Stimulated activated naive CD8-positive, alpha-beta T cell treated with anti-CD3 and anti-CD28 coated beads, Interleukin-15, Interleukin-2, amounts not matched to agents 100 U/mL and 50 U/mL, for 24 hours (primary cell): ENCODE measurements around the gene SNRNP200.
"Not testable (repeated sequence)": the region's sequence is repeated elsewhere in the genome, so short reads cannot be mapped to it uniquely, and the experiment has no call there.

Experiments
- ATAC-seq: fragments of 150-1000 bp; cut with Tn5 transposase; one replicate; pipeline ENCODE4 v1.10.0; 2021
- DNase-seq: peaks from one replicate; pipeline ENCODE4 v3.0.0; 2021

SNRNP200 gene

GRCh38 chr2:96274355-96275056 is 30.8 kb downstream of the SNRNP200 start:
- ATAC-seq (no peak), DNase-seq (no peak)

- DNase-seq, result no peak
- no peak for ATAC-seq
These were observed 31.6 kb downstream of the SNRNP200 start for GRCh38 chr2:96273763-96274162.

DNA sequence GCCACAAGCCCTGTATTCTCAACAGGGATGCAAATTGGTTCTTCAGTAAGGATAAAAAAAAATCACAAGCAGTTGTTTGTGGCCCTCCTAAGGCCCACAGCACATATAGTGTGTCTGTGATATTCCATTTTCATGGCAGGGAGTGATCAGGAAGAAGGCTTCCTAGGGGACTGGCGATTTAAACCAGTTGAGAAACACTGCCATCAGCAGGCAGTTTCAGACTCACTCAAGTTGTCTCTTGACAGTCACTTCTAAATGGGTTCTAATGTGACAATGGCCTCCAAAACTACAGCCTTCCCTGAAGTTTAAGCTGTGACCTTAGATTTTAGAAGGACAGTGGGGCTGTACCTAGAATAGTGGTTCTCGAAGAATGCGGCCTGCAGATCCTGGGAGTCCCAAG is 33.4 kb downstream of the SNRNP200 start:
- no peak for ATAC-seq
- no peak for DNase-seq

DNA sequence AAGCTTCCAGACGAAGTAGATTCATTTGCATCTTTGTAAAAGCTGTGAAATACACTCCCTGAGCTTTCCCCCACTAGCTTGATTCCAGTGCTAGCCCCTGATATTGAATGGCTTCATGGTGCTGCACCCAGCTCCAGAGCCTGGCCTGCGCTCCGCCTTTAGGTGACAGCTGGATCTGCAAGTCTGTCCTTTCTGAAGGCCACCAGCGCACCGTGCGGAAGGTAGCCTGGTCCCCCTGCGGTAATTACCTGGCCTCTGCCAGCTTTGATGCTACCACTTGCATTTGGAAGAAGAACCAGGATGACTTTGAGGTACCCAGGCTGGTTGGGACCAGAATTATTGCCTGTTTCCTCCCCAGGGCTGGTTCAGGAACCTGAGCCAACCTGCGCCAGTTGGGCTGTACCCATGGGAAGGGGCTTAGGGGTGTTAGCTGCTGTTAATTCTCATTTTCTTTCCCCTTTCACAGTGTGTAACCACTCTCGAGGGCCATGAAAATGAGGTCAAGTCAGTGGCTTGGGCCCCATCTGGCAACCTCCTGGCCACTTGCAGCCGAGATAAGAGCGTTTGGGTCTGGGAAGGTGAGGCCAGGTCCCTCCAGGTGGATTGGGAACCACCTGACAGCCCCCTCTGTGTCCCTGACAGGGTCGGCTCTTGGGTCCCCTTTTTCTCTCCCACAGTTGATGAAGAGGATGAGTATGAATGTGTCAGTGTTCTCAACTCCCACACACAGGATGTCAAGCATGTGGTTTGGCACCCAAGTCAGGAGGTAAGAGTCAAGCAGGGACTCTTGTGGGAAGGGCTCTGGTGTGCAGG is 38.0 kb downstream of the SNRNP200 start:
- ATAC-seq, result peak; percentile 36
- DNase-seq, result peak; percentile 64

DNA sequence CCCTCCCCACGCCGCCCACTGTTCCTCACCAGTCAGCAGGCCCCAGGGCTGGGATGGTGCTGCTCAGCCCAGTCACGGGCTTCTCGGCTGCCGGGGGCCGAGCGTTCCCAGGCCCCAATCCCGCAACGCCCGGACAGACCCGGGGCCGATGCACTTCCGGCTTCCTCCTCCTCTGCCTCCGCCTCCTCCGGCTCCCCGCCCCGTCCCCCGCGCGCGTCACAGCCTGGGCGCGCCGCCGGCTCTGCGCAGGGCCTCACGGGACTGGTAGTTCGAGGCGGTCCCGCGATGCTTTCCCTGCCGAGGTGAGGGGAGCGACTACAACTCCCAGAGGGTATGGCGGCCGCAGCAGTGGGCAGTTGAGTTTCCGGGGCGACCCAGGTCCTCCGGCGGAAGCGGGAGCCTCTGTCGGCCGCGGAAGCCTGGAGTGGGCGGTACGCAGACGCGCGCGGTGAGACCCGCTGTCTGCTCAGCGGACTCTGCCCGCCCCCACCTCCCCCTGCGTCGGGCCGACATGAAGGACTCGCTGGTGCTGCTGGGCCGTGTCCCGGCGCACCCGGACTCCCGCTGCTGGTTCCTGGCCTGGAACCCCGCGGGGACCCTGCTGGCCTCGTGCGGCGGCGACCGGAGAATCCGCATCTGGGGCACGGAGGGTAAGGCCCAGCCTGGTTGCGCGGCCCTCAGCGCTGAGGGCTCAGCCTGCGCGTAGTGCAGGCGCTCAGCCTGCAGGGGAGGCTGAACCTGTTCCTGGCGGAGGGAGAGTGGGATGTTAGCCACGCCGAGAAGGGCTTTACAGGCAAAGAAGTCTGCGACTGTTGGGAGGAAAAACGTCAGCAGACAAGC is 39.3 kb downstream of the SNRNP200 start, which contains the start of the genes CIAO1 and TMEM127:
Gene CIAO1, plus strand, starts transcription at position 386 of the 840 bp plus-strand sequence. Its CDS starts 126 bp downstream, at position 512.
Gene TMEM127, minus strand, starts transcription at position 158 of the 840 bp plus-strand sequence. CDS start 616 bp downstream, outside the sequence.
- DNase-seq, result peak; percentile 99
- peak; percentile 96 for ATAC-seq

DNA sequence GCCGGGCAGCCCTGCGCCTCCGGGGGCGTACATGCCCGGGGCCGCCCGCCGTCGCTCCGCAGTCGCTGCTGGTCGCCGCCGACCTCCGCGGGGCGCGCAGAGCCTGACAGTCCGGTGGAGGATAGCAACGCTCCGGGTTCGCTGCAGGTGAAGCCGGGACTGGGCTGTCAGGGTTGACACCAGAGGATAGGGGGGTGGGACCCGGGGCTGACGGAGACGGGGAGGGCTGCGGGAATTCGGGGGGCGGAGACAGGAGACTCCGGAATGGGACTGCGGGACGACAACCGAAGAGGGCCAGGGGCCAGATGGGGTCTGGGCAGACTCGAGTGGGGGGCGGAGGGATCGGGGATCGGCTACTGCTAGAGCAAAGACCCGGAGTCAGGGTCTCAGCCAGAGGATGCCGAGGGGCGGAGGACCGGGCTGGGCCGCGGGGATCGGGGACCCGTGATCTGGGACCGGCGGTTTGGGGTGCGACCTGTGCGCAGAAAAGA is 40.0 kb downstream of the SNRNP200 start:
- peak; percentile 1 for ATAC-seq

GRCh38 chr2:96264656-96265348 is 40.5 kb downstream of the SNRNP200 start:
- DNase-seq (peak; percentile 54), ATAC-seq (no peak)

More for the DNA sequence above, 40.0 kb downstream of the SNRNP200 start:
- DNase-seq, result peak; percentile 57

- no peak for ATAC-seq
- no peak for DNase-seq
These were observed 41.3 kb downstream of the SNRNP200 start for GRCh38 chr2:96264086-96264485.

GRCh38 chr2:96262306-96262705 is 43.0 kb downstream of the SNRNP200 start:
- ATAC-seq (no peak), DNase-seq (no peak)

DNA sequence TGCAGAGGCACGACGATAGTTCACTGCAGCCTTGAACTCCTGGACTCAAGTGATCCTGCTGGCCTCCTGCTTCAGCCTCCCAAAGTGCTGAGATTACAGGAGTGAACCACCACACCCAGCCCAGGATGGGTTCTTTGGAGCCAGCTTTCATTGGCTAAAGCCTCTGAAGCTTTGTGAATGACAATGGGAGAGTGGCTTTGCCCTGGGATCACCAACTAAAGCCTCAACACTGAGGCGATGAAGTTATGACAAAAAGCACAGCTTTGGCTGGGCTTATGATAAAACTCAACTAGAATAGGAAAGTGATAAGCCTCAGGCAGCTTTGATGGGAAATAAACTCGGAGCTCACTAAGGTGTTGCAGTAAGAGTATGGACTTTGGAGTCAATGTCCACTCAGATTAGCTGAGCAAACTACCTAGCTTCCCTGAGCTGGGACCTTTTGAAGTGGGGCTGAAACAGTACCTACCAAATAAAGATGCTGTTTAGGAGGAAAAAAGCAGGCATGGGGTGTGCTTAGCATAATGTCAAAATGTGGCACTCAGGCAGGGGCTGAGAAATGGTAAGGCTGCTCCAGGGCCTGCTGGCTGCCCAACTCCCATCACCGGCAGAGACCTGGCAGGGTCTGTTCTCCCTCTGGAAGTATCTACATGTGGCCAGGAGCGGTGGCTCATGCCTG is 43.9 kb downstream of the SNRNP200 start:
- DNase-seq (no peak), ATAC-seq (no peak)

DNA sequence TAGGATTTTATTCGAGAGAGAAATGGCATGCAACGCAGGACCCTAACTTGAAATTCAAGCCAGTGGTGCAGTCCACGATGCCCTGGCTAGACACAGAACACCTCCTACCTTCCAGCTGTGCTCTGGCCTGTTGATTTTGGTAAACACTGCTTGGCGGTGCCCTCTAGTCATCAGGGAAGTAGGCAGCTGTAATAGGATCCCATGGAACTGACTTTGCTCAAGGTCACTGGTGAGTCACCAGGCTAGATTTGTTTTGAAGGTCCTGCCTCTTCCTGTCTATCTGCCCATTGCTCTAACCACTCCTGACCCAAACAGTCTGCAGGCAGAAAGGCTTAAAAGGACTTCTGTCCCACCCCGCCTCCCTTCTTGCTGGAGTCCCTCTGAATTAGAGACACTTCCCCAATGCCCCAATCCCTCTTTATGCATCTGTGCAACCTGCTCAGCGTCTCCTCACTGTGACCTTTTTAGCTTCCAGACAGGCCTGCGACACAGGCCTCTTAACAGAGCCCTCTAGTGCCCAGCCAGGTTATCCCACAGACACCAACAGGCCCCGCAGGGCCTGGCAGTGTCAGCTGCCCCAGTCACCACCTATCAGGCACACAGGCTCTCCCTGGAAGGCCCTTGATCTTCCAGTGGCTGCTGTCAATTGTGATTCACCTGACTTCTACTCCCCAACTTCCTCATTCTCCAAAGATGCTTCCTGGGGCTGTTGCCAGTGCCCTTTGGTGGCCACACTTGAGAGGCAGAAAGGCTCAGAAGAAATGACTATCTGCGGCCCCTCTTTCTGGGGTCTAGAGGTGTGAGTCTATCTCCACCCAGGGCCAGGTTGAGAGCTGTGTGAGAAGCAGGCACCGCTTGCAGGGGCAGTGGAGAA is 44.7 kb downstream of the SNRNP200 start:
- ATAC-seq, result peak; percentile 67
- DNase-seq, result peak; percentile 41

DNA sequence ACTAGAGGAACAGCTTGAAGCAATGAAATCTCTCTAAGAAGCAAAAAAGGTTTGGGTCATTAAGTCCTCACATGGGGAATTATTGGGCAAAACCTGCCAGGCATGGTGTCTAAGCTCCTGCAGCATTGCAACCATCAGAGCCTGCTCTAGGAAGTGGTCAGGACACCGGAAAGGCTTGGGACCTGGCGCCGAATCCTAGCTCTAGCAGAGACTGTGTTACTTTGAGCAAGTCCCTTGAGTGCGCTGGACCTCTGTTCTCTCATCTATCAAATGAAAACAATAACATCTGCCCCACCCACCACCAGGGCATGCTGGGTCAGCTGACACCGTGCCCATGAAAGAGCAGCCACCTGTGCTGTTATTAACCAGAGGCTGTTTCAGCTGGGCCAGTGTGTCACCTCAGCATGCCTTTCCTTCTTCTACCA is 45.8 kb downstream of the SNRNP200 start:
- no peak for DNase-seq
- ATAC-seq, result no peak

GRCh38 chr2:96258166-96259022 is 47.0 kb downstream of the SNRNP200 start:
- no peak for DNase-seq
- no peak for ATAC-seq

DNA sequence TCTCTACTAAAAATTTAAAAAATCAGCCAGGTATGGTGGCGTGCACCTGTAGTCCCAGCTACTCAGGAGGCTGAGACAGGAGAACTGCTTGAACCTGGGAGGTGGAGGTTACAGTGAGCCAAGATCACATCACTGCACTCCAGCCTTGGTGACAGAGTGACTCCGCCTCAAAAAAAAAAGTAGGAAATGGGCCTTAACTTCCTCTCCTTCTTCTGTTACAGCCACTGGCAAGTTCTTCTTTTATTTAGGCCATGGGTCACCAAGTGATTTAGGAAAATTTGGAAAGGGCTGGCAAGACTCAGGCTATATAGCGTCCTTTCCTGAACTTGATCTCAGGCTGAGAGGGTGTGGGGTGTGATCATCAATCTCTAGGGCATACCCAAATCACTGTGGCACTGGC is 47.6 kb downstream of the SNRNP200 start:
- not testable (repeated sequence) for DNase-seq

DNA sequence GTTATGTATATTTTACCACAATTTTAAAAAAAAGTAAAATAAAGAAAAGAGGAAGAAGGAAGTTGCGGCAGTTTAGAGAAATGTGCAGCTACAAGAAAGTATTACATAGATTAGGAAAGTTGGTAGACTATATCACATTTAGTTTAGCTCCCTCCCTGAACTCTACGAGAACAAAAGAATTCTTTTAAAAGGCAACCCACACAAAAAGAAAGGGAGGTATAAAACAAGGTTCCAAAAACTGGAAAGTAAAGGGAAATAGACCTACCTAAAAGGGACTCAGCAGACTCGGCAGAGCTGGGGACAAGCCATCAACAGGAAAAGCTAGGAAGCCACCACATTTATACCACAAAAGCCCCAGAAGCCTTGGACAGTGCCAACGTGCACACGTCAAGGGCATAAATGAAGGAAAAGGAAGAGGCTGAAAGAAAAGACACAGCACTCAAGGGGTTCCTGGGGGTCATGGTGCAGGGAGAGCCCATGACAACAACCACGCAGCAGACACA is 48.7 kb downstream of the SNRNP200 start:
- no peak for DNase-seq
- ATAC-seq, result no peak

More for the DNA sequence above, 47.6 kb downstream of the SNRNP200 start:
- ATAC-seq, result not testable (repeated sequence)

DNA sequence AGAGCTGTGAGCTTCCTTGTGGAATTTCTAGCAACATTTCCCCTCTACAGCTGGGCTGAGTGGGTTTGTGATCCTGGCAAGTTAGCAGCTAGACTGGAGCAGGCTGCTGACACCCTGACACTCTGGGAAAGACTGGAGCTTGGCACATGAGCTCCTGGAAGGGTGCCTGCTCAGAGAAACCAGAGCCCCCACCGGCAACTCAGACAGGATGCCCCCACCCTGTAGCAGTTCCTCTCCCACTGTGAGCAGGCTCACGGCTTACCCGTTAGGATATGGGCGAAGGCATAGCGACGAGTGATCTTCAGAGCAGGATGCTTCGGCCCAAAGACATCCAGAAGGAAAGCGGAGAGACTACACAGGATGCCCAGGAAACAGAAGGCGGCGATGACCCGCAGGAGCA is 50.8 kb downstream of the SNRNP200 start:
- DNase-seq (no peak), ATAC-seq (no peak)

- ATAC-seq (no peak), DNase-seq (no peak)
These were observed 52.3 kb downstream of the SNRNP200 start for GRCh38 chr2:96253006-96253405.

- DNase-seq (no peak), ATAC-seq (no peak)
These were observed 52.8 kb downstream of the SNRNP200 start for GRCh38 chr2:96252526-96252925.
